Mesenchymal stem cell (in vitro differentiated cells and primary cell): ENCODE results near the gene CELF2.

Experiments
- DNase-seq: peaks from one replicate; pipeline ENCODE4 v3.0.0-alpha.2; 2013
- H2AFZ ChIP-seq: one replicate; pipeline ENCODE4 v1.6.1; 2013; ENCODE audit warnings: low read depth, mild to moderate bottlenecking, control low read depth, inconsistent platforms, low read length, moderate library complexity
- H2AK5ac ChIP-seq: 2 replicates; pipeline ENCODE4 v1.6.1; 2013; ENCODE audit warnings: low read length, moderate library complexity, mild to moderate bottlenecking, inconsistent platforms; ENCODE audit not compliant: severe bottlenecking
- H2BK120ac ChIP-seq: one replicate; pipeline ENCODE4 v1.6.1; 2013; ENCODE audit warnings: low read depth, mild to moderate bottlenecking, inconsistent platforms, low read length, moderate library complexity
- H2BK12ac ChIP-seq, 2 experiments: one replicate each; pipeline ENCODE4 v1.6.1; 2013; ENCODE audit warnings: inconsistent platforms in 2 of 2, low read length in 2 of 2, mild to moderate bottlenecking in 2 of 2, moderate library complexity in 2 of 2, control low read depth in 1 of 2
- H2BK15ac ChIP-seq: one replicate; pipeline ENCODE4 v1.6.1; 2013; ENCODE audit warnings: mild to moderate bottlenecking, low read depth, inconsistent platforms; ENCODE audit not compliant: poor library complexity, severe bottlenecking
- H2BK5ac ChIP-seq: 2 replicates; pipeline ENCODE4 v1.6.1; 2013; ENCODE audit warnings: low read depth, mild to moderate bottlenecking, low read length, control low read depth, inconsistent platforms; ENCODE audit not compliant: poor library complexity, severe bottlenecking
- H3K14ac ChIP-seq, 2 experiments: one replicate each; pipeline ENCODE4 v1.6.1; 2013; ENCODE audit warnings: inconsistent platforms in 2 of 2, low read length in 2 of 2, control low read depth in 1 of 2, mild to moderate bottlenecking in 1 of 2, moderate library complexity in 1 of 2
- H3K18ac ChIP-seq, 2 experiments: one replicate each; pipeline ENCODE4 v1.6.1; 2013; ENCODE audit warnings: inconsistent platforms in 2 of 2, low read length in 2 of 2, control low read depth in 1 of 2, low read depth in 1 of 2, mild to moderate bottlenecking in 1 of 2
- H3K23ac ChIP-seq, 2 experiments: one replicate each; pipeline ENCODE4 v1.6.1; 2013; ENCODE audit warnings: inconsistent platforms in 2 of 2, low read length in 2 of 2, mild to moderate bottlenecking in 2 of 2, moderate library complexity in 2 of 2, control low read depth in 1 of 2
- H3K27ac ChIP-seq: 2 replicates; pipeline ENCODE4 v1.5.1; 2013; ENCODE audit warnings: mild to moderate bottlenecking, moderate library complexity, low read length, control low read depth, inconsistent platforms; ENCODE audit not compliant: poor library complexity, severe bottlenecking
- H3K27me3 ChIP-seq, 2 experiments: 2 replicates each; pipeline versions ENCODE4 v1.6.1 to v1.7.0; 2013; ENCODE audit warnings: low read length in 2 of 2, mild to moderate bottlenecking in 2 of 2, moderate library complexity in 2 of 2, control low read depth in 1 of 2, inconsistent platforms in 1 of 2; ENCODE audit not compliant: control insufficient read depth in 1 of 2, insufficient read depth in 1 of 2
- H3K36me3 ChIP-seq, 2 experiments: 2 replicates each; pipeline versions ENCODE4 v1.6.1 to v1.7.0; 2013; ENCODE audit warnings: low read length in 2 of 2, control low read depth in 1 of 2, inconsistent platforms in 1 of 2, low read depth in 1 of 2, mild to moderate bottlenecking in 1 of 2; ENCODE audit not compliant: insufficient read depth in 2 of 2, control insufficient read depth in 1 of 2
- H3K4ac ChIP-seq, 2 experiments: one replicate each; pipeline ENCODE4 v1.6.1; 2013; ENCODE audit warnings: inconsistent platforms in 2 of 2, low read length in 2 of 2, mild to moderate bottlenecking in 2 of 2, moderate library complexity in 2 of 2, control low read depth in 1 of 2, low read depth in 1 of 2
- H3K4me1 ChIP-seq: 2 replicates; pipeline ENCODE4 v1.6.1; 2013; ENCODE audit warnings: low read depth, low read length, control low read depth; ENCODE audit not compliant: control insufficient read depth, insufficient read depth
- H3K4me2 ChIP-seq: 2 replicates; pipeline ENCODE4 v1.6.1; 2013; ENCODE audit warnings: low read length, mild to moderate bottlenecking, inconsistent platforms; ENCODE audit not compliant: poor library complexity, severe bottlenecking
- H3K4me3 ChIP-seq, 2 experiments: 2 replicates each; pipeline versions ENCODE4 v1.5.1 to v1.7.0; 2013; ENCODE audit warnings: low read length in 2 of 2, mild to moderate bottlenecking in 2 of 2, control low read depth in 1 of 2, low read depth in 1 of 2; ENCODE audit not compliant: insufficient read depth in 1 of 2
- H3K79me1 ChIP-seq: replicated peaks from 2 replicates; pipeline ENCODE4 v1.6.1; 2013; ENCODE audit warnings: mild to moderate bottlenecking, control low read depth, low read length, inconsistent platforms; ENCODE audit not compliant: poor library complexity, severe bottlenecking
- H3K9ac ChIP-seq: 2 replicates; pipeline ENCODE4 v1.7.0; 2013; ENCODE audit warnings: mild to moderate bottlenecking, low read length, moderate library complexity
- H3K9me3 ChIP-seq: 2 replicates; pipeline ENCODE4 v1.7.0; 2013; ENCODE audit warnings: mild to moderate bottlenecking, low read length; ENCODE audit not compliant: control insufficient read depth
- H4K8ac ChIP-seq: one replicate; pipeline ENCODE4 v1.6.1; 2013; ENCODE audit warnings: inconsistent platforms, mild to moderate bottlenecking, low read length, moderate library complexity
- H4K91ac ChIP-seq: one replicate; pipeline ENCODE4 v1.6.1; 2013; ENCODE audit warnings: mild to moderate bottlenecking, low read length, inconsistent platforms
- WGBS: methylation state at CpG from one replicate; pipeline ENCODE4 v1.1.7; 2013; ENCODE audit warnings: mixed read lengths; 5-methylcytosine and 5-hydroxymethylcytosine counted together

CELF2 gene

GRCh38 chr10:11034762-11035161 lies 17.1 kb downstream of the CELF2 start:
- no peak for DNase-seq
- Histone ChIP-seq H4K8ac (no peak overlapping the region), H2BK120ac (peak overlapping the region; percentile 45), H3K4me1 (peaks cover 6% of the 10 kb centered on the region), H2BK15ac (no peak overlapping the region), H3K9ac (peak overlapping the region; percentile 76), H3K36me3 (peaks cover 3 to 4% of the 10 kb centered on the region in 2 experiments), H2BK12ac (peak overlapping the region in 1 of 2 experiments; percentile 35), H3K23ac (no peak overlapping the region), H3K27ac (peak overlapping the region; percentile 67), H3K79me1 (peaks cover 24% of the 10 kb centered on the region), H2BK5ac (no peak overlapping the region), H2AFZ (no peak overlapping the region), H3K14ac (no peak overlapping the region), H3K27me3 (no peaks in the 10 kb centered on the region), H3K4me3 (no peak overlapping the region), H3K4me2 (no peak overlapping the region), H3K18ac (no peak overlapping the region), H4K91ac (peak overlapping the region; percentile 37), H2AK5ac (peak overlapping the region; percentile 84), H3K9me3 (no peaks in the 10 kb centered on the region), H3K4ac (no peak overlapping the region)
- WGBS = 86% methylated on average over 7 of the region's 7 CpGs

- Histone ChIP-seq H3K79me1 (peaks cover 22% of the 10 kb centered on the region), H3K9ac (peak overlapping the region; percentile 76), H3K4me3 (no peak overlapping the region), H3K18ac (no peak overlapping the region), H2AK5ac (peak overlapping the region; percentile 92), H2BK15ac (no peak overlapping the region), H3K9me3 (no peaks in the 10 kb centered on the region), H2AFZ (no peak overlapping the region), H4K91ac (no peak overlapping the region), H3K27me3 (no peaks in the 10 kb centered on the region), H2BK12ac (peak overlapping the region in 1 of 2 experiments; percentile 28), H3K27ac (peak overlapping the region; percentile 77), H3K4ac (no peak overlapping the region), H3K4me1 (peaks cover 6% of the 10 kb centered on the region), H2BK5ac (no peak overlapping the region), H4K8ac (no peak overlapping the region), H2BK120ac (no peak overlapping the region), H3K23ac (no peak overlapping the region), H3K4me2 (no peak overlapping the region), H3K36me3 (peaks cover 3 to 4% of the 10 kb centered on the region in 2 experiments), H3K14ac (no peak overlapping the region)
- WGBS = 18% methylated on average over 3 of the region's 4 CpGs
- peak; percentile 77 for DNase-seq
These were observed 17.8 kb downstream of the CELF2 start for GRCh38 chr10:11035301-11035991.

GRCh38 chr10:11036424-11037011 lies 18.8 kb downstream of the CELF2 start:
- peak overlapping the region; percentile 4 for H2AK5ac ChIP-seq
- no peaks in the 10 kb centered on the region for H3K27me3 ChIP-seq
- no peak overlapping the region for H3K23ac ChIP-seq
- H2AFZ ChIP-seq = no peak overlapping the region
- H3K9me3 ChIP-seq = no peaks in the 10 kb centered on the region
- H2BK5ac ChIP-seq = no peak overlapping the region
- H3K79me1 ChIP-seq = peaks cover 25% of the 10 kb centered on the region
- H3K18ac ChIP-seq = no peak overlapping the region
- H3K36me3 ChIP-seq = peaks cover 3 to 4% of the 10 kb centered on the region in 2 experiments
- WGBS = 84% methylated on average over 5 of the region's 5 CpGs
- no peak overlapping the region for H3K4me2 ChIP-seq
- no peak overlapping the region for H2BK15ac ChIP-seq
- H3K4me3 ChIP-seq = no peak overlapping the region
- H2BK12ac ChIP-seq = no peak overlapping the region
- no peak overlapping the region for H3K27ac ChIP-seq
- H3K4me1 ChIP-seq = peaks cover 6% of the 10 kb centered on the region
- no peak overlapping the region for H4K8ac ChIP-seq
- H3K9ac ChIP-seq = peak overlapping the region; percentile 76
- H3K4ac ChIP-seq = no peak overlapping the region
- peak; percentile 50 for DNase-seq
- no peak overlapping the region for H2BK120ac ChIP-seq
- no peak overlapping the region for H4K91ac ChIP-seq
- H3K14ac ChIP-seq = no peak overlapping the region

- Histone ChIP-seq H3K79me1 (peaks cover 25% of the 10 kb centered on the region), H2AK5ac (peak overlapping the region; percentile 45), H3K9me3 (no peaks in the 10 kb centered on the region), H3K9ac (no peak overlapping the region), H2BK5ac (no peak overlapping the region), H4K91ac (no peak overlapping the region), H3K23ac (no peak overlapping the region), H3K18ac (peak overlapping the region in 1 of 2 experiments; percentile 21), H2AFZ (no peak overlapping the region), H2BK15ac (no peak overlapping the region), H2BK12ac (no peak overlapping the region), H4K8ac (no peak overlapping the region), H3K27ac (no peak overlapping the region), H3K4me2 (no peak overlapping the region), H3K4me3 (no peak overlapping the region), H3K36me3 (peaks cover 3 to 4% of the 10 kb centered on the region in 2 experiments), H3K4me1 (peaks cover 6% of the 10 kb centered on the region), H3K4ac (no peak overlapping the region), H3K14ac (no peak overlapping the region), H3K27me3 (no peaks in the 10 kb centered on the region), H2BK120ac (no peak overlapping the region)
- WGBS = 81% methylated on average over 3 of the region's 4 CpGs
- no peak for DNase-seq
These were observed 20.3 kb downstream of the CELF2 start for GRCh38 chr10:11037991-11038390.
